H1 (cell line): ENCODE measurements around the gene XIRP1. TPM values are rescaled to one million over a fixed set of nuclear protein-coding genes. Genes with fewer than 3 reads are reported as not detected.

Experiments used
- CTCF ChIA-PET: fragments of 300-600 bp; sonication (Branson Sonifier 250); formaldehyde crosslinking; loops from one replicate; lab custom pipeline; 2021; ENCODE audit not compliant: partially characterized antibody; lab: Charles Lee
- POLR2A ChIA-PET: fragments of 300-600 bp; sonication (Branson Sonifier 250); formaldehyde crosslinking; loops from one replicate; lab custom pipeline; 2021; ENCODE audit warnings: inconsistent platforms; ENCODE audit not compliant: partially characterized antibody; lab: Charles Lee
- DNase-seq, 2 experiments: peaks; one replicate each; pipeline versions ENCODE4 v3.0.0 to v3.0.0-alpha.2; 2010 to 2022; ENCODE audit warnings: low spot score in 2 of 2, low read depth in 1 of 2, mixed read lengths in 1 of 2
- FAIRE-seq: peaks from 2 replicates; lab custom pipeline; 2011; peaks lifted over from hg19 to GRCh38; lab: Jason Lieb, UNC
- H2AFZ ChIP-seq: 2 replicates; pipeline ENCODE4 v1.8.1; 2012; ENCODE audit warnings: low read length, inconsistent platforms
- H2AK5ac ChIP-seq: 2 replicates; pipeline ENCODE4 v1.6.1; 2013; ENCODE audit warnings: low read depth, low read length
- H2BK120ac ChIP-seq: replicated peaks from 2 replicates; pipeline ENCODE3; 2013; ENCODE audit warnings: low read depth, low read length, inconsistent platforms
- H2BK12ac ChIP-seq: 2 replicates; pipeline ENCODE4 v1.6.1; 2013; ENCODE audit warnings: low read depth, low read length
- H2BK15ac ChIP-seq: 2 replicates; pipeline ENCODE4 v1.6.1; 2013; ENCODE audit warnings: low read length
- H2BK20ac ChIP-seq: 2 replicates; pipeline ENCODE4 v1.6.1; 2013; ENCODE audit warnings: low read length
- H2BK5ac ChIP-seq: 2 replicates; pipeline ENCODE4 v1.6.1; 2013; ENCODE audit warnings: low read depth, low read length
- H3K14ac ChIP-seq: 2 replicates; pipeline ENCODE4 v1.6.1; 2013; ENCODE audit warnings: inconsistent platforms; ENCODE audit not compliant: insufficient read length
- H3K18ac ChIP-seq: 2 replicates; pipeline ENCODE4 v1.6.1; 2013; ENCODE audit warnings: low read length; ENCODE audit errors: extremely low read depth
- H3K23ac ChIP-seq: 2 replicates; pipeline ENCODE4 v1.6.1; 2013; ENCODE audit warnings: inconsistent platforms; ENCODE audit not compliant: insufficient read length
- H3K23me2 ChIP-seq: 2 replicates; pipeline ENCODE4 v1.6.1; 2013; ENCODE audit warnings: low read depth, low read length
- H3K27ac ChIP-seq: 2 replicates; pipeline ENCODE4 v1.6.1; 2011; ENCODE audit warnings: low read depth, low read length, inconsistent platforms
- H3K27me3 ChIP-seq, 4 experiments: replicated peaks in 1 of 4; 1 replicate in 1 of 4; 2 replicates in 3 of 4; pipeline versions ENCODE4 v1.6.1 to v1.8.1; 2011 to 2013; ENCODE audit warnings: low read length in 3 of 4, mild to moderate bottlenecking in 3 of 4, inconsistent platforms in 2 of 4, mixed read lengths in 2 of 4, moderate library complexity in 1 of 4; ENCODE audit not compliant: control insufficient read depth in 3 of 4, insufficient read depth in 3 of 4; ENCODE audit errors: extremely low read depth in 1 of 4
- H3K36me3 ChIP-seq, 4 experiments: 2 replicates each; pipeline versions ENCODE4 v1.6.1 to v1.8.1; 2011 to 2013; ENCODE audit warnings: mild to moderate bottlenecking in 4 of 4, low read length in 3 of 4, moderate library complexity in 2 of 4, control low read depth in 1 of 4, inconsistent platforms in 1 of 4; ENCODE audit not compliant: insufficient read depth in 4 of 4, control insufficient read depth in 2 of 4
- H3K4ac ChIP-seq: replicated peaks from 2 replicates; pipeline ENCODE3; 2013; ENCODE audit warnings: low read length, low read depth, mixed read lengths, inconsistent platforms; ENCODE audit not compliant: insufficient read length
- H3K4me1 ChIP-seq, 4 experiments: replicated peaks in 1 of 4; 1 replicate in 1 of 4; 2 replicates in 3 of 4; pipeline versions ENCODE4 v1.6.1 to v1.8.1; 2011 to 2013; ENCODE audit warnings: low read length in 3 of 4, inconsistent platforms in 2 of 4, mixed read lengths in 1 of 4; ENCODE audit not compliant: insufficient read depth in 4 of 4, control insufficient read depth in 3 of 4
- H3K4me2 ChIP-seq, 2 experiments: 2 replicates each; pipeline versions ENCODE4 v1.6.1 to v1.8.1; 2011 to 2013; ENCODE audit warnings: low read depth in 2 of 2, low read length in 2 of 2, control low read depth in 1 of 2, inconsistent platforms in 1 of 2, mild to moderate bottlenecking in 1 of 2; ENCODE audit not compliant: insufficient read depth in 1 of 2
- H3K4me3 ChIP-seq, 4 experiments: fragments of 200-600, 300-600 bp in 1 of 4; sonication (generic), shearing (Covaris generic), sonication (Bioruptor Twin) in 1 of 4; 2 replicates each; pipeline versions ENCODE4 v1.5.1 to v1.8.1; 2011 to 2016; ENCODE audit warnings: low read length in 4 of 4, low read depth in 3 of 4, control low read depth in 2 of 4, inconsistent platforms in 2 of 4, mild to moderate bottlenecking in 2 of 4, mixed read lengths in 1 of 4, moderate library complexity in 1 of 4; ENCODE audit not compliant: insufficient read depth in 2 of 4; ENCODE audit errors: extremely low read depth in 1 of 4
- H3K56ac ChIP-seq: replicated peaks from 2 replicates; pipeline ENCODE3; 2013; ENCODE audit warnings: low read depth, mild to moderate bottlenecking, mixed read lengths, low read length, inconsistent platforms; ENCODE audit not compliant: insufficient read length
- H3K79me1 ChIP-seq: 2 replicates; pipeline ENCODE4 v1.6.1; 2013; ENCODE audit warnings: low read depth, low read length, control low read depth
- H3K79me2 ChIP-seq, 2 experiments: 2 replicates each; pipeline versions ENCODE4 v1.6.1 to v1.8.1; 2012 to 2013; ENCODE audit warnings: low read length in 2 of 2, mild to moderate bottlenecking in 2 of 2, inconsistent platforms in 1 of 2; ENCODE audit not compliant: insufficient read depth in 2 of 2, control insufficient read depth in 1 of 2
- H3K9ac ChIP-seq, 4 experiments: replicated peaks in 1 of 4; 1 replicate in 1 of 4; 2 replicates in 3 of 4; pipeline versions ENCODE4 v1.6.1 to v1.8.1; 2011 to 2013; ENCODE audit warnings: low read depth in 3 of 4, low read length in 3 of 4, control low read depth in 2 of 4, mild to moderate bottlenecking in 2 of 4, moderate library complexity in 2 of 4, inconsistent platforms in 1 of 4; ENCODE audit errors: extremely low read depth in 1 of 4
- H3K9me3 ChIP-seq, 2 experiments: 2 replicates each; pipeline versions ENCODE4 v1.6.1 to v1.8.1; 2012 to 2013; ENCODE audit warnings: mild to moderate bottlenecking in 2 of 2, moderate library complexity in 2 of 2, control low read depth in 1 of 2, inconsistent platforms in 1 of 2, low read depth in 1 of 2, low read length in 1 of 2, mixed read lengths in 1 of 2; ENCODE audit not compliant: insufficient read depth in 2 of 2
- H4K20me1 ChIP-seq, 2 experiments: replicated peaks in 1 of 2; 2 replicates each; pipeline versions ENCODE3 to v1.8.1; 2011 to 2013; ENCODE audit warnings: inconsistent platforms in 2 of 2, low read length in 2 of 2, mild to moderate bottlenecking in 1 of 2; ENCODE audit not compliant: insufficient read depth in 2 of 2, control insufficient read depth in 1 of 2
- H4K5ac ChIP-seq: 2 replicates; pipeline ENCODE4 v1.6.1; 2013; ENCODE audit warnings: low read length, low read depth, mixed read lengths, inconsistent platforms; ENCODE audit not compliant: insufficient read length
- H4K8ac ChIP-seq: 2 replicates; pipeline ENCODE4 v1.8.0; 2013; ENCODE audit warnings: mild to moderate bottlenecking, moderate library complexity, low read length, inconsistent platforms; ENCODE audit not compliant: insufficient read depth; ENCODE audit errors: extremely low read depth
- H4K91ac ChIP-seq: replicated peaks from 2 replicates; pipeline ENCODE3; 2013; ENCODE audit warnings: low read length, mixed read lengths, inconsistent platforms; ENCODE audit not compliant: insufficient read length
- BACH1 ChIP-seq: IDR thresholded peaks from 2 replicates; pipeline ENCODE4 v1.6.1; 2012; ENCODE audit warnings: low read length, improper control_type of control experiment
- CHD1 ChIP-seq: IDR thresholded peaks from 2 replicates; pipeline ENCODE4 v1.6.1; 2012; ENCODE audit warnings: low read depth, low read length, improper control_type of control experiment
- KDM4A ChIP-seq: IDR thresholded peaks from one replicate; pipeline ENCODE4 v1.7.1; 2012; ENCODE audit warnings: low read depth, mild to moderate bottlenecking, moderate library complexity, low read length, inconsistent platforms; ENCODE audit not compliant: severe bottlenecking
- NANOG ChIP-seq: IDR thresholded peaks from 2 replicates; pipeline ENCODE4 v1.6.1; 2011; ENCODE audit warnings: low read length, low read depth, mild to moderate bottlenecking, inconsistent platforms; ENCODE audit not compliant: insufficient read depth, poor library complexity, severe bottlenecking
- POLR2A ChIP-seq, 2 experiments: IDR thresholded peaks; 1 replicate in 1 of 2; 2 replicates in 1 of 2; pipeline ENCODE4 v1.6.1; 2011; ENCODE audit warnings: low read depth in 2 of 2, low read length in 2 of 2, mild to moderate bottlenecking in 2 of 2; ENCODE audit errors: control extremely low read depth in 1 of 2
- RBBP5 ChIP-seq: IDR thresholded peaks from 2 replicates; pipeline ENCODE4 v1.7.1; 2012; ENCODE audit warnings: low read depth, mild to moderate bottlenecking, inconsistent platforms, low read length, moderate library complexity, borderline replicate concordance
- RFX5 ChIP-seq: IDR thresholded peaks from 2 replicates; pipeline ENCODE4 v1.6.1; 2011; ENCODE audit warnings: low read depth, low read length, improper control_type of control experiment, borderline replicate concordance
- SUZ12 ChIP-seq: fragments of 200-600 bp; sonication (generic); IDR thresholded peaks from 2 replicates; pipeline ENCODE4 v1.6.1; 2012; ENCODE audit warnings: mild to moderate bottlenecking, inconsistent platforms, low read length, moderate library complexity, mixed read lengths
- ZNF274 ChIP-seq: IDR thresholded peaks from 2 replicates; pipeline ENCODE4 v1.7.0; 2012; ENCODE audit warnings: low read length, borderline replicate concordance; ENCODE audit errors: extremely low read depth
- WGBS, 2 experiments: shearing (Covaris generic) in 1 of 2; methylation state at CpG; one replicate each; pipeline versions ENCODE4 v1.1.6 to v1.1.7; 2013 to 2015; ENCODE audit warnings: low lambda C conversion rate in 2 of 2, mixed read lengths in 2 of 2, inconsistent platforms in 1 of 2, low coverage in 1 of 2, missing lambda C conversion rate in 1 of 2; ENCODE audit not compliant: insufficient replicate concordance in 2 of 2, insufficient coverage in 1 of 2, insufficient read length in 1 of 2; ENCODE audit errors: extremely low coverage in 1 of 2, missing lambda C conversion rate in 1 of 2; 5-methylcytosine and 5-hydroxymethylcytosine counted together
- polyA plus RNA-seq, 7 experiments: library from polyadenylated mRNA; depleted of rRNA in 3 of 7; stranded (reverse) in 5 of 7; unstranded in 2 of 7; fragments of >200 nt in 5 of 7; fragments of 200-250 nt in 2 of 7; gene quantifications; 1 replicate in 5 of 7; 2 replicates in 1 of 7; 4 replicates in 1 of 7; pipeline versions ENCODE4 v1.2.1 to v1.2.3, GENCODE V29; 2011 to 2013; ENCODE audit warnings: missing spikeins in 2 of 7, mixed read lengths in 2 of 7
- total RNA-seq: library from RNA; stranded (reverse); fragmentation: NEBNext Ultra II Directional; extraction: Animal tissue kit (Norgen Biotek cat#: 25700); gene quantifications from 2 replicates; pipeline ENCODE4 v1.2.1, GENCODE V29; 2021
- TF ChIP-seq, protein P1 (sequence below): IDR thresholded peaks from 2 replicates; pipeline ENCODE4 v1.6.1; 2011; ENCODE audit warnings: low read depth, mild to moderate bottlenecking, low read length; ENCODE audit not compliant: insufficient read depth

Gene XIRP1
- total and polyA plus RNA-seq, 2 of the 8 experiments (the other 6 are each of a cell fraction or from before 2014, with no cell fraction given) = not detected

DNA sequence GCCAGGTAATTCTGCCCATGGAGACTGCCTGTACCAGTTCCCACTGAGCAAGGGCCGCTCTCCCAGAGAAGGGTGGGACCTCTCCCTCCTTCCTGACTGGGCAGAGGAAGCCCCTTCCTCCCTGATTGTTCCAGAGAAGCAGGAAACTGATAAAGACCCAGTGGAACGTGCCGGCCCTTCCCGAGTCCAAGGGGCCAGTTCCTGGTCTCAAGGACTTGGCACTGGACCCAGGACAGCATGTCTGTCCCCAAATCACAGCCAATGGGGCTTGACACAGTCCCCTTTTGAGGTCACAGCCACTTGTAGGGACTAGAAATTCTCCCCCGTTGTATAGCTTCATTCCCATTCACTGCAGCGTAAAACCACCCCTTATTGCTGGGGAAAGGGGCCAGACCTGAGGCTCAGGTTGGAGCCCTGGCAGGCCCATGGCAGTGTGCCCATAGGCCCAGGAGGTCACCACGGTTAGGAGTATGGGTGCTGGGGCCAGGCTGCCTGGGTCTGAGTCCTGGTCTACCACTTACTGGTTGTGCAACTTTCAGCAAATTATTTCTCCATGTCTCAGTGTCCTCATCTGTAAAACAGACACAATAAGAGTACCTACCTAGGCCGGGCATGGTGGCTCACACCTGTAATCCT, 57.1 kb downstream of the XIRP1 start:
- no peak overlapping the region for H3K27ac ChIP-seq
- H3K79me1 ChIP-seq = no peaks in the 10 kb centered on the region
- H3K27me3 ChIP-seq = no peaks in the 10 kb centered on the region
- H2BK5ac ChIP-seq = no peak overlapping the region
- ChIA-PET POLR2A (interaction anchor here (0.7 to 3.3 kb wide), 2 partner anchors 9 to 85 kb away, joined by 4 to 13 read pairs; no protein-coding TSS in a partner anchor), CTCF (interaction anchor here (1.0 to 12.8 kb wide), 6 partner anchors 8 to 157 kb away, joined by 3 to 366 read pairs (median 6); partner anchors contain the start of gene XIRP1)
- DNase-seq (no peak), FAIRE-seq (no peak)
- H3K23me2 ChIP-seq = no peaks in the 10 kb centered on the region
- H2BK120ac ChIP-seq = no peak overlapping the region
- WGBS, 2 experiments = 81% methylated on average over 8 of the region's 8 CpGs; no CpG with 5 or more reads in 1 of the 2 experiments
- no peaks in the 10 kb centered on the region for H3K4me1 ChIP-seq
- H3K4me2 ChIP-seq = no peak overlapping the region
- H2AFZ ChIP-seq = no peak overlapping the region
- no peak overlapping the region for H3K14ac ChIP-seq
- H4K20me1 ChIP-seq = no peaks in the 10 kb centered on the region
- no peak overlapping the region for H2AK5ac ChIP-seq
- H3K56ac ChIP-seq = no peak overlapping the region
- no peak overlapping the region for H3K23ac ChIP-seq
- H3K36me3 ChIP-seq = no peaks in the 10 kb centered on the region
- no peak overlapping the region for H3K18ac ChIP-seq
- no peak overlapping the region for H2BK20ac ChIP-seq
- H4K8ac ChIP-seq = no peak overlapping the region; the same call in 1 of the 2 replicates
- no peaks in the 10 kb centered on the region for H3K9me3 ChIP-seq
- H2BK15ac ChIP-seq = no peak overlapping the region
- H3K4ac ChIP-seq = no peak overlapping the region
- no peak for TF ChIP-seq SUZ12
- TF ChIP-seq RBBP5 = no peak
- no peak for TF ChIP-seq KDM4A
- no peak for TF ChIP-seq CHD1
- TF ChIP-seq ZNF274 = no peak
- TF ChIP-seq NANOG = no peak
- TF ChIP-seq RFX5 = no peak
- TF ChIP-seq, protein P1, sequence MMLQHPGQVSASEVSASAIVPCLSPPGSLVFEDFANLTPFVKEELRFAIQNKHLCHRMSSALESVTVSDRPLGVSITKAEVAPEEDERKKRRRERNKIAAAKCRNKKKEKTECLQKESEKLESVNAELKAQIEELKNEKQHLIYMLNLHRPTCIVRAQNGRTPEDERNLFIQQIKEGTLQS = no peak
- TF ChIP-seq BACH1 = no peak
- no peak for TF ChIP-seq POLR2A (IDR thresholded peaks at IDR 0.05; ENCODE audit: control extremely low read depth in 1 of 2, low read depth in 2 of 2, low read length in 2 of 2)
- no peak overlapping the region for H4K5ac ChIP-seq
- H2BK12ac ChIP-seq = no peak overlapping the region
- no peak overlapping the region for H4K91ac ChIP-seq
- no peak overlapping the region for H3K4me3 ChIP-seq
- no peaks in the 10 kb centered on the region for H3K79me2 ChIP-seq
- H3K9ac ChIP-seq = no peak overlapping the region
